NCI-H345 (cell line): ENCODE data around the gene NUDCD3.
A peak's percentile ranks its signal among the peaks of the same experiment; 100 is the strongest.

ENCODE experiments used
- DNase-seq: peaks from one replicate; lab custom pipeline; 2025; lab: John Stamatoyannopoulos, UW

Gene NUDCD3

DNA sequence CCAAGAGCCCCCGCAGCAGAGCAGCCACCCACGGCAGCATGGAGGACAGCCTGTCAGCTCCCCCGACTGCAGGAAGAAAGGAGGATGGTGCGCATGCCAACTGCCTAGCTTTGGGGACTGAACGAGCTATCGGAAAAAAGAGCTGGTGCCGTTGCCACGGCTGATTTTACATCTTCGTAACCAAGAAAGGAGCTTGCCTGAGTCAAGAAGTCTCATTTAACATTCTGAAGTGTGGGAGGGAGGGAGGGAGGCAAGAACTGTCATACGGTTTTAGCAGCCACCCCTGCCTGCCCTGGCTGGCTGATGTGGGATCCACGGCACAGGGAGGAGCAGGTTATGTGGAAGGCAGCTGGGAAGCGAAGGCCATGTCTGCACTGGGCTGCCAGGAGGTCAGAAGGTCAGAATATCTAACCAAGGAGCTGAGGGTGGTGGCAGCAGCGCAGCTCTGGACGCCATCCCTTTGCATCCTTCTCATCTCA, 90.4 kb downstream of the NUDCD3 start:
- DNase-seq: no peak

DNA sequence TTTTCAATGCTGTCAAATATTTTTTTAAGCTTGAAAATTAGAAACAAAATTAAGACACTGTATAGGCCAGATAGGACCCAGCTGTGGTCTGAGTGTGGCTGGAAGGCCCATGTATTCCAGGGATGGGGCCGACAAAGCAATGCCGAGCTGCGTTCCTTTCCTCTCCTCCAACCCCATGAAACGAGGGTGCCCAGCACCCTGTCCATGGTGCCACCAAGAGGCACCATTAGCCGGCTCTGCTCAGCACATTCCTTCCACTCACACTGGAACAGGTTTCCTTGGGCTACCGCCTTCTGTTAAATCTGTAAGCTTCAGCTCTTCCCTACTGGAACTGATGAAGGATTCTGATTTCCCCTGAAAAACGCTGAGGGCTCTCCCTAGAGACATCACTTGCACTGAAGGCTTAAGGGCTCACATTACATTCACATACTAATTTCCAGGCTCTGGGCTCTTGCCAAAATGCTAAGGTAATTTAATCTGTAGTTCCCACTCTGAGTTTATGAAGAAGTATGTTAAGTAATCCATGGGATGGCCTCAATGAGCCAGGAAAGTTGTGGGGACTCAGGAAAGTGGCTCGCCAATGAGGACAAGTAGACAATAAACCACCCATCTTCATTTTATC, 91.4 kb downstream of the NUDCD3 start:
- peak; percentile 40 for DNase-seq

DNA sequence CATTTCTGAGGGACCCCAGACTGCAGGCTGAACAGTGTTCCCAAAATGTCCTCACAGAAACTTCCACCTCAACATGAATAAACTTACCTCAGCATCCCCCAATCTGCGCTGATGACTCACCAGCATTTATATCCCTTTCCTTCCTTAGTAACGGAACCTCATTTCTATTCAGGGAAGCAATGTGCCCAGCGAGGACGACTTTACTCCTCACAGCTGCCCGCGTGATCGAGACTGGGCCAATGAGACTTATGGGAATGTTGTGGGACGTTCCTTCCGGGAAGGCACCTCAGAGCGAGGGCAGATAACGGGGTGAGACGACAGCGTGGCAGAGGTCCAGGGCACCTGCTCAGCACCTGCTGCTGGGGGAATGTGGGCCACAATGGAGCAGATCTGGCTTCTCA, 91.9 kb downstream of the NUDCD3 start:
- DNase-seq: no peak

DNA sequence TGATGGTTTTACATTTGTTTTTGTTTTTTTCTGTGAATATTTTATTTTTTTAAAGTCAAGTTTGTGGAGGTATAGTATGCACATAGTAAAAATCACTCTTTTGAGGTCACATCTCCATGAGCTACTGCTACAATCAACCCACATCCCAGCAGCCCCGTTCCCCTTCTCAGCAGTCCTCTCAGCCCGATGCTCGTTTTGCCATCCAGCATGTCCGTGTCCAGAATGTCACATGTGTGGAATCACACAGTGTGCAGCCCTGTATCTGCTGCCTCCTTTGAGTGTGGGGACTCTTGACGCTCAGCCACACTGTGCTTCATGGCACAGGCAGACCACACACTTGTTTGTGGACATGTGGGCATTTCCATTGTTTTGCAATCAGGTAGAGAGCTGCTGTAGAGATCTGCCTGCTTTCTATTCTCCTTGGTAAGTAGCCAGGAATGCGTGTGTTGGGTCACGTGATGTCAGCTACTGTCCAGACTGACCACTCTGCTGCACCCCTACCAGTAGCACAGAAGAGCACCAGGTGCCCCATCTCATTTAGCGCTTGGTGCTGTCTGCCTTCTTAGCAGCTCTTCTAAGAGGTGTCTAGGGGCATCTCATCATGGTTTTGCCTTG, 93.4 kb downstream of the NUDCD3 start:
- no peak for DNase-seq

DNA sequence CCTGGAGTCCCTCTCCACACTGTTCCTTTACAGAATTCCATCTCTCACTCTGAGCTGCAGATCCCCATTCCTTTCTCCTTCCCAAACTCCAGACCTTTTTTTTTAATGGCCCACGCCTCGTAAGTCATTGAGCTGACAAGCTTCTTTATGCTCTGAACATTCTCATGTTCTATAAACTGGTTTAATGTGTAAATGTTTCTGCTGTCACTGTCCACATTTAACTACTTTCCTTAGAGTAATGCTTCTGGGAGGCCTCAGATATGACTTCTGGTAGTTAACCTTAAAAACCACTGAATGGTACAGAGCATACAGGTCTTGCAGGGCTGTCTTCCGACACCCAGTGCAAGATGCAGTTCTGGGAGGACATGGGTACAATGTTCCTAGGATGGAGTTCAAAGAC, 94.0 kb downstream of the NUDCD3 start:
- no peak for DNase-seq

DNA sequence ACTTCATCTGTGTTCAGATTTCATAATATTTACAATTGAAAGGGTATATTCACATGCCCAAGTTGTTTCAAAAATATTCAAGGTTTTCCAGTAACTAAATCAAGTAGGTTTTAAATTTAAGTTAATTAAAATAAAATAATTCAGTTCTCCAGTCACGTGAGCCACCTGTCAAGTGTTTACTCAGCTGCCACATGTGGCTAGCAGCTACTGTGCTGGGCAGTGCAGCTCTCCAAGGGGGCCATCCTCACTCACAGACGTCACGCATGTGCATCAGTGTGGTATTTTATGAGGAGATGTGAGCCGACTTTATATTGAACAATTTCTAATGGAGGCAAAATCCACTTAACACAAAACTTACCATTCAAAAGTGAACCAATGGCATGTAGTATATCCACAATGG, 95.4 kb downstream of the NUDCD3 start:
- peak; percentile 89 for DNase-seq

DNA sequence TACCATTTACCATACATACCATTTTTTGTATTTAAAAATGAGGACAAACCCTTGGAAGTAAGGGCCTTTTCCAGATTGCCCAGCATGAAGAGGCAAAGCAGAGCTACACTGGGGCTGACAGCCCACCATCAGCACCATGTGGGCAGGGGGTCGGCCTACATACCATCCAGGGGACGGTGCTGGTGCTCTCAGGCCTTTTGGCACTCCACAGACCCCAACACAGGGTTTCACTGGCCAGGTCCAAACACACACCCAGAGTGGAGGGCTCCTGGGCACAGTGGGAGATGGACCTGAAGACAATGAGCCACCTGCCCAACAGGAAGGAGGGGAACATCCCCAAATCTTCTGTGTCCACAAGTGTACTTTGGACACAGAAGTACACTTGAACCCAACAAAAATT, 95.8 kb downstream of the NUDCD3 start:
- peak; percentile 50 for DNase-seq

DNA sequence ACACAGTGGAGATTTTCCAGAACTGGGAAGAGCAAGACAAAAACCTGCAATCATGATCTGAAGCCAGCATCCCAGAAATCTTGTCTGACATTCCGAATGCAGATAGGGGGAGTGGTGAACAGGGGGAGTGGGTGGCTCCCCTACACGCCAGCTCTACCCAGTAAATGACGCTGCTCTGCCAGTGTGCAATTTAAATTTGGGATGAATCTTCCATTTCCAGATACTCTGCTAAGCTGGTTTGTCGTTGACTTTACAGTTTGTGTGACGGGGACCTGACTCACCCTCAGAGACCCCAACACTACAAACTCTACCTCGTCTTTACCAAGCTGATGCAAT, 96.4 kb downstream of the NUDCD3 start:
- DNase-seq: no peak

DNA sequence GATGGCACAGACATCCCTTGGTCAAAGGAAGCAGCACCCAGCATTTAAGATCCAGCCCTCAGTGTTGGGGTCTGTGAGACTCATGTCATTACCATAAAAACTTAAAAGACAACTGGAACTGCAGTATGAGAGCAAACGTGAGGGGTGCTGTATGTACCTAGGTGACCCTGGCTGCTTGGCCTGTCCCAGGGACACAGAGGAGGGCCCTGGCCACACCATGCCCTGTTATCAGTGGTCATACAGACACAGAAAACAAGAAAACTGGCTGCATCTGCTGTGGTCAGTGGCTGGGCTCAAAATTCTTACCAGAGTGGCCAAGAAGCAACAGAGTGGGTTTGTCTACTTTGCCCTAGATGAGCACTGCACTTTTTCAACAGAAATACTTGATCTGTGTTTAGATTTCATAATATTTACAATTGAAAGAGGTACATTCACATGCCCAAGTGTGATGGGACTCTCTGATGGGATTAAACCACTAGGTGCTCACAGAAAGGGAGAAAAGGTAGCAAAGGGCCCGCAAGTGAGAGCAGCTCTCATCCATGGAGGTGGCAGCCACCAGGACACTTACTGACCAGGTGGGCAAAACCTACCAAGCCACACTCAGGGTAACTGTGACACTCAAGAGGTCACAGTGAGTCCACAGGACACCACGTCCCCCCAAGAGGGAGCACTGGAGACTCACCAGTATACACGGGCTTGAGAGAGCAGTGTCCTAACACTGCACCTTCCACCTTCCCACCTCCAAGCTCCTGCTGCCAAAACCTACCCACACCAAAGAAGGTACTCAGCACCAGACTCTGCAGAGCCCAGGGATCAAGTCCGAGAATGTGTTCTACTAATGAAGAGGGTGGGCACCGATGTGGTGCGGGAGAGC, 97.0 kb downstream of the NUDCD3 start:
- DNase-seq: no peak

DNA sequence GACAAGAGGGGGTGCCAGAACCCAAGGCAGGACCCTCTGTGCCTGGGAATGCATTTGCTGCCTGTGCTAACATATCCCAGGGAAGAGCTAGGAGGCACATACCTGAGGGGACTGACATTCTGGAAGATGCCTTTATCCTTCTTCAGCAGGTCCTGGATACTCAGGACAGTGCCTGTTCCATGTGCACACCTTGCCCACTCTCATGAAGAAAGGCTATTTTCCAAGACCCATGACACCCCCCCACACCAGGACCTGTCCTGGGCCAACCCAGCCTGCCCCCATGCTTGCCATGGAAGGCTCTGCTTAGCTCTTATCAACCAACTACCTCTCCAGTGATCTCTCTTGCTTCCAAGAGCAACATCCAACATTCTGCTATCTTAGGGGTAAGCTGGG, 97.8 kb downstream of the NUDCD3 start:
- no peak for DNase-seq

DNA sequence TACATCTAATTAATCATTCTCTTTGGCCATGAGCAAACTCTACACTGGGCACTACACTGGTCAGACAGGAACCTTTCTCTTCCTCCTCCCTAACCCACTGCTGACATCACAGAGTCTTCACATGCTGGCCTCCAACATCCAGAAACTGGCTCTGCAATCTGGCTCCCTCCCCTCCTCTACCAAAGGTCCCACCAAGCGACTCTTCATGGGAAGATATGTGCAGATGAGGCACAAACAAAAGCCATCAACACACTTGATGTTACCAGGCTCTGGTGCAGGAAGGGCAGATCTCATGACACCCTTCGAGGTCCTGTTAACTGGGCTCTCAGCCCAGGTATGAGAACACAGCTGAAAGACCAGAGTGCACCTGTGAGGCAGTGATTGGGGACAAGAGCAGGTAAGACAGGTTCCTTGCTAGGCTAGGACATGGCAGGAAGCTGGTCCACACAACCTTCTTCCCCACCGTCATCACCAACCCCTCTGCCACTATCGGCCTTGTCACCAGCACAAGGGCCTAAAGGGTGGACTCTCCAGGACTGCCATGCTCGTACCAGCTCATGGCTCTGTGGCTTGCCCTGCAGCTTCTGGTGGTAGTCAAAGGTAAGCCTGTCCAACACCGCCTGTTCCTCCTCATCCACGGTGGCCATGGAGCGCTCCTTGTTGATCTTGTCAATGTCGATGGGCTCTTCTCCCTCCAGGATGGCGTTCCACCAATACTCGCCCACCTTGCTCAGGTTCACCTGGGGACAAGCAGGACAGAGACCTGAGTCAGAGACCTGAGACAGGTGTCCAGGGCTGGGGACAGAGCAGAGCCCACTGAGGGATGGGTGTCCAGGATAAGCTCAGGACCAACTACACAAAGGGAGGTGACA, 98.5 kb downstream of the NUDCD3 start:
- DNase-seq: no peak

DNA sequence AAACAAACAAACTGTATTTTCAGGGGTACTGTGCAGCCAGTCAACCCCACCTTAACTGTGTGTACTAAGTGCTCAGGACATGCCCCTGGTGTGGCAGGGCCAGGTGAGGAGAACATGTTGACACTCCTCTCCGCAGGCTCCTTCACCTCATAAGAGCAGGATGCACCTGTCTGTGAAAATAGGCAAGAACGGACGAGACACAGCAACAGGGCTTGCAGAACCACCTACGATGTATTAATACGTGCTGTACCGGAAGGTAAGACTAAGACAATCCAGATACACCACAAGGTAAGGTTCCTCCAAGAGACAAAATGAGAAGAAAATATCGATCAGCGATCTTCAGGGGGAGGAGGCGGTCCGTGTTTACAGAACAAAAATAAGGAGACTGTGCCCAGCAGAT, 99.3 kb downstream of the NUDCD3 start:
- peak; percentile 68 for DNase-seq

DNA sequence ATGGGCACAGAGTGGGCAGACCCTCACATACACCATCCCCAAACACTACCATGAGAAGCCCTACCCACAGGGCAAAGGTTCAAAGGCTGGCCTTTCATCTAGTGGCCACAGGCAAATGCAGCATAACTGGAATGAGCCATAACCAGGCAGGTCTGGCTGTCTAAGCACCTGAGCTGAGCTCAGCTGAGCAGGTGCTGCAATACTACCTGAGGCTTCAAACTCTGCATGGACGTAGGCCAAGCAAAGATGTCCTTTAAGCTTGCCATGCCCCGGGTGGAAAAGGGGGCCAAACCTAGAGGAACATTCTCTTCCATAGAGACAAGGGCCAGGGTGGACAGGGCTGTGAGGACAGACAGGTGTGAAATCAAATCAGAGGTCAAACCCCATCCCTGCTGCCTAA, 99.8 kb downstream of the NUDCD3 start:
- peak; percentile 45 for DNase-seq

DNA sequence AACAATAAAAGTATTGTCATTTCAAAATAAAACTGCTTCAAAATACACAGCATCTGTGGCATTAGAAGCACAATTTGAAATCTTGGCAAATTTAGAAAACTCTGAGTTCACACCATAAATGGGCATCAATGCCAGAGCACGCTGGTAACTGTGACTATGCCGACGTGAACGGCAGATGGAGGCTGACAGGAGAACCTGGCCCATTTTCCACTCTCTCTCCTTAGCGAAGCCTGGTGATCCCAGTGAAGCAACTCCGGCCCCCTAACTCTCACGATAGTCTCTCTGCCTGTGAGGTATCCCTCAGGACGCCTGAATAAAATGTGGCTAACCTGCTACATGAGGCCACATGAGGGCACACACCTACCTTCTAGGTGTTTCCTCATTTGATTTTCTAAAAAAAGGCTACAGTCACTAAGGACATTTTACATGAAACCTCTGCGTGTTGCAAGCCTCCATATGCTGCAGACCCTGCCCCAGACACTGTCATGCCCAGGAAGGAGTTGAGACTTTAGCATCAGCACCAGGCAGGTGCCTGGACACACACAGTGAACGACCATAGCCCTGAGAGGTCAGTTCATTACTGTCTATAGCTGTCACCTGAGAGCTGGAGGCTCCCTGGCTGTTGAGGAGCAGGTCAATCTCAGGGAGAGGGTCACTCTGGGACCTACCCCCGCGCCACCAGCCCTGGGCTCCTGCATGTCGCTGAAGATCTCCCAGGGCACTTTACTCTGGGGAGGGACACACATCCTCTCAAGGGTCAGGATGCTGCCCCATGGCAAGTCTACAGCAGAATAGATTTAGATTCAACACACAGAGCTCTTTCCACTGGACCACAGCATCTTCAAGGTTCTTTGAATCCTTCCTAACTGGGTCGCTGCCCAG, 102.1 kb downstream of the NUDCD3 start:
- DNase-seq: no peak

DNA sequence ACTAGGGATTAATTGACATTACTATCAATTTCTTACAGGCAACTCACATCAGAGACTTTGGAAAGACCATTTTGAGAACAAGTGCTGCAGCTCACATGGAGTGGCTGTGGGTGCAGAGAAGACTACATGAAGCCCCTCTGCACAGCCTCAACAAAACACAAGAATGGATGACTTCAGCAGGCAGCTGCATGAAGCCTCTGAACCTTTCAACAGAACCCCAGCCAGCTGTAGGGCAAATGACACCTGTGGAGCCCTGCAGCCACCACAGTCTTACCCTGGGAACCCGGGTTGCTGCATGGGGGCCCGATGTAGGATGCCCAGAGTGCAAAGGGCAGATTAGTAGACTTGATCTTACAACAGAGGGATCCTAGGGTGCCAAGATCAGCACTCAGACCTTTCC, 103.1 kb downstream of the NUDCD3 start:
- no peak for DNase-seq

DNA sequence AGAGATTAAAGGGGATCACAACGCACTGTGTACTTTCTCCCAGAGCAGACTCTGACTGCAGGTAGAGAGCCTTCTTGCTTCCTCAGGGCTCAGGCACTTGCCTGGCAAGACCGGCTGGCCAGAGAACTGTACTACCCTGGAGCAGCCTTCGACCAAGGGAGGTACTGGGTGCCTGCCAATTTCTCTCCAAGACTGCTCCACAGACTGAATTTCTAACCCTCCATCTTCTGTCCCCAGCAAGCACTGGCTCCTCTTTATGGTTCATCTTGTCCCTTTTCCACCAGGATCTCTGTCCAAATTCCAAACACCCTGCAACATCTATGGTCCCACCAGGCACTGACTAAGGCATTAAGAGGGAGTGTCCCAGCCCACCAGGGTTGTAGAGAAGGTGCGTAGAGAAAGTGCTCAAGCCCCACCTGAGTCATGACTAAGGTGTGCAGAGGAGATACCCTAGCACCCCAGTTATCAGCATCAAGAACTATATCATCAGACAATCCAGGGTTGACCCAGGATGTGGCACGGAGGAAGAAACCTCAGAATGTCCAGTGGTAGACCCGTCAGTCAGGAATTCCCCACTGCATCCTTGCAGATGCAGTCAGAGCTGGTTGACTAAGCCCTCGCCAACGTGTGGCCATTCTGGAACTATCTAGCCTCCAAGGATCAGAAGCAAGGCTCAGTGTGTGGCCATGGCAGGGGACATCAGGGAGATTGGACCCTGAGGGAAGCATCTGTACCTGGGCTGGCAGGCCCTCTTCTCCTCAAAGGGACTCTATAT, 104.1 kb downstream of the NUDCD3 start:
- no peak for DNase-seq

DNA sequence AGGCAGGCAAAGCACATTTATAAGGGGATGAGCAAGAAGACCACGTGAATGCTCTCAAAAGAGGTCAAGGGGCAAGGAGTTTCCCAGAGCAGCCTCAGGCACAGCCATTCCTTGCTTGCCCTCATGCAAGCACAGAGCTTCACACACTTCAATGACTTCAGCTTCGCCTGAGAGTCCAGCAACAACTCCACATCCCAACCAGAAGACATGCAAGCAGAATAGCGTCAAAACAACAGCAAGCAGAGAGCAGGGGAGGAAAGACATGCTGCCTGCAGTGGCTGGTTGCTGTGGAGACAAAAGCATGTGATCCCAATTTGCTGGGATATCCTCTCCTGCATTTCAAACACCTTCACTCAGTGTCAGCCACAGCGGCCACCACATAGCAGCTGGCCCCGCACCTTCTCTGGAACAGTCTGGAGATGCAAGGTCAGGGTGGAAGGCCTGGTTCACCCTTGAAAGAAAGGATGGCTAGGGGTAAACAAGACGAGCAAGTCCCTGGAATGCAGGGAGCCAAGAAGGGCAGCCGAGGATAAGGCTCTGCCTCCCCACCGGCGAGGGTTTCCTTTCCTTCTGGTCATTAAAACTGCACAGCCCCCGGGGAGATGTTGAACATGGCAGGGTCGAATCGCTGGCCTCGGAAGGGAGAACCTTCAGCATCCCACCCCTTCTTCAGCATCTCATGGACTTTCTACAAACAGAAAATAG, 104.9 kb downstream of the NUDCD3 start:
- no peak for DNase-seq

DNA sequence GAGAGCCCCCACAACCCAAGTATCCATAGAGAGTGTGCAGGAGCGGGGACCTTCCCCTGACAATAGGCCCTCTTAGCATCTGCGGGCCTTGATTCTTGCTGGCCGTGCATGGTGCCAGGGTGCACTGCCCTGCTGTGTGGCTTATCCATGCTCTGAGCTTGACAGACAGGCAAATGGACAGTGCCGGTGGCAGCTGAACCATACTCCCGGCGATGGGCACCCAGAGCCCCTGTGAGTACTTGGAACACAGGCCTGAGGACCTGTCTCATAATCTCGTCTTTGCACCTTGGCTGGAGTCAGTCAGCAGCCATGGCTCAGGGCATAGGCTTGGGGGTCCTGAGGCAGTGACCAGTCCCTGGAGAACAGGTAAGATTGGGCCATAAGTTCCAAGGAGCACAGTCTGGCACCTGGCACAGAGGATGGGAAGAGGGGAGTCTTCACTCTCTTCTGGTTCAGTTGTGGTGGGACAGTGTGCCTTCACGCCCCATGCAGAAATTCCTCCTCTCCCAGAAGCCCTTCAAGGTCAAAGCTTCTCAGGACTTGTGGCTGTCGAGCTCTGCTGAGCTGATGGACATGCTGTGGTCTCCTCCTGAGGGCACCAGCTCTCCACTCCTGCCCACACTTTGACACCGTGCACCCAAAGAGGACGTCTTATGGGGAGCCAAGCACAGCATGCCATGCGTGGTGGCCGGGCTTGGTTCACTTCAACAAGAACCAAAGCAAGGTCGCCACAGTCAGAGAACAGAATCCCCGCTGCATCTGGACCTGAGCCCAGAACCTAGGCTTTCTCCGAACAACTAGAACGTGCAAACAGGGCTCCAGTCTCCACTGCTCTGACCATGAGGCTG, 105.6 kb downstream of the NUDCD3 start:
- no peak for DNase-seq

DNA sequence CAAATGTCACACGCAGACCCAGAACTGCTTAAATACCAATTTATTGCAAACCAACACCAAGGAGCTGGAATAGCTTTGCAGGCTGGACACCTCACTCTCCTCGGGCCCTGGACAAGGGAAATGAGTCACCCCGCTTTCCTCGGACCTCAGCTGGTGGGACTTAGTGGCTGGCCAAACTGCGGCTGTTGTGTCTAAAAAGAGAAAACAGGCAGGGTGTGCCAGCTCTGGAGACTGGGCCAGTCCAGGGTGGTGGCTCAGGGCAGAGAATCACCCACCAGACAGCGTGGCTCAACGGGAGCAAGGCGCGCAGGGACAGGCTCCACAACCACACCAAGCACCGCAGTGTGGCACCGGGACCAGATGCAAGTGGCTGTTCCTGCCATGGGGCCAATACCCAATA, 106.9 kb downstream of the NUDCD3 start:
- no peak for DNase-seq
